ENCODE measurements around the gene TLR5. TPM values are rescaled to one million over a fixed set of nuclear protein-coding genes. Genes with fewer than 3 reads are reported as not detected.

Gene TLR5
- total RNA-seq, 4 donors from 2014 or later = 7.6 to 16.4 (median 8.9) TPM

DNA sequence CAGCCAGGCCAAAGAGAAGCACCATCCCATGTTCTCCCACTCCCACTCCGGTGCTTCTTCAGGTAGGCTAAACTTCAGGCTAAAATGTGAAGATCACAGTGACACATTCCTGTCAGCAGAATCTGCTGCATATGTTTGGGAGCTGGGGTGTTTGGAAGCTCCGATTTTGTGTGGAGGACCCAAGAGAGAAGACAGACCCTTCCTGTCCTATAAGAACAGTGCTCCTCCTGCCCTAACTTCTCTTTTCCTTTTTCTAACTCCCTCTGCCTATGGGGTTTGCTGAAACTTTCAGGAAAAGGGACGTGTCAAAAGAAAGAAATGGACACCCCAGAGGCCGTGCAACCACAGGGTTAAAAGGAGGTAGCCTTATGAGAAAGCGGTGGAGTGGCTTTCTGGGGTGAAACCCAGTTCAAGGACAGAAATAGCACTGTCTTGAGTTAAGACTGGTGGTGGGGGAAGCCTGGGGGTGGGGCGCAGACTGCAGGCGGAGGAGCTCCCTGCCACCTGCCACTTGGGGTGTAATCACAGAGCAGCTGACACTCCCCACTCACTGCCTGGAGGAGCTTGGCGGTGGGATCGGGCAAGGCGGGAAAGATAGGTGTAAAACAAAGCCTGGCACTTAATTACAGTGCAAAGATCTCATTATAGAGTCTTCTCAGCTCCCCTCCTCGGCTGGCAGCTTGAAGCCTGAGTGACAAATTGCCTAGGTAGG lies 645 bp upstream of the TLR5 start:
- peak in 1 of 2 donors; percentile 25 for DNase-seq
- no peaks in the 10 kb centered on the region for H3K36me3 ChIP-seq
- H3K27me3 ChIP-seq = no peaks in the 10 kb centered on the region
- no peaks in the 10 kb centered on the region for H3K4me1 ChIP-seq
- H3K27ac ChIP-seq = peak overlapping the region in 1 of 2 donors; percentile 79
- intact Hi-C loops (cut with DNase I; ENCODE audit: low total_unique reads) = no loop called here
- TF ChIP-seq POLR2A (IDR thresholded peaks at IDR 0.05) = no peak
- TF ChIP-seq, protein P1, sequence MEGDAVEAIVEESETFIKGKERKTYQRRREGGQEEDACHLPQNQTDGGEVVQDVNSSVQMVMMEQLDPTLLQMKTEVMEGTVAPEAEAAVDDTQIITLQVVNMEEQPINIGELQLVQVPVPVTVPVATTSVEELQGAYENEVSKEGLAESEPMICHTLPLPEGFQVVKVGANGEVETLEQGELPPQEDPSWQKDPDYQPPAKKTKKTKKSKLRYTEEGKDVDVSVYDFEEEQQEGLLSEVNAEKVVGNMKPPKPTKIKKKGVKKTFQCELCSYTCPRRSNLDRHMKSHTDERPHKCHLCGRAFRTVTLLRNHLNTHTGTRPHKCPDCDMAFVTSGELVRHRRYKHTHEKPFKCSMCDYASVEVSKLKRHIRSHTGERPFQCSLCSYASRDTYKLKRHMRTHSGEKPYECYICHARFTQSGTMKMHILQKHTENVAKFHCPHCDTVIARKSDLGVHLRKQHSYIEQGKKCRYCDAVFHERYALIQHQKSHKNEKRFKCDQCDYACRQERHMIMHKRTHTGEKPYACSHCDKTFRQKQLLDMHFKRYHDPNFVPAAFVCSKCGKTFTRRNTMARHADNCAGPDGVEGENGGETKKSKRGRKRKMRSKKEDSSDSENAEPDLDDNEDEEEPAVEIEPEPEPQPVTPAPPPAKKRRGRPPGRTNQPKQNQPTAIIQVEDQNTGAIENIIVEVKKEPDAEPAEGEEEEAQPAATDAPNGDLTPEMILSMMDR (IDR thresholded peaks at IDR 0.05) = no peak
- peak overlapping the region; percentile 30 to 63 for H3K4me3 ChIP-seq
- H3K9me3 ChIP-seq = no peaks in the 10 kb centered on the region

DNA sequence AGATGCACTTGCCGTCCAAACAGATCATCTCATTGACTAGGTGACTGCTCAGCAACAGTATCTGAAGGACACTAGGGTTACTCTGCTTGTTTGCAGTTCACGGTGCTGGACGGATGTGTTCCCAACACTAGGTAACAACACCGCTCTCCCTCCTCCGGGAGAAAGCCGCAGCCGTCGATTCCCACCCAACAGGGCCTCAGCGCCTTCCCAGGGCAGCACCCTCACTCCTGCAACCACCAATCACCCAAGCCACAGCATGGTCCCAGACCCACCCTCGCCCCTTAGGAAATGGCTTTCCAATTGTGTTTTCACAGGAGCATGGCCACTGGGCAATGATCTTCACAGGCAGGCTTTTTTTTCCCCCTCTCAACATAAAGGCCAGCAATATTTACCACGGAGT lies 779 bp downstream of the TLR5 start:
- intact Hi-C loops (cut with DNase I; ENCODE audit: low total_unique reads) = no loop called here
- H3K36me3 ChIP-seq = no peaks in the 10 kb centered on the region
- H3K27ac ChIP-seq = peak overlapping the region in 1 of 2 donors; percentile 79
- H3K4me1 ChIP-seq = no peaks in the 10 kb centered on the region
- TF ChIP-seq, protein P1 (IDR thresholded peaks at IDR 0.05) = no peak
- no peak for TF ChIP-seq POLR2A (IDR thresholded peaks at IDR 0.05)
- no peaks in the 10 kb centered on the region for H3K27me3 ChIP-seq
- no peak for DNase-seq
- H3K9me3 ChIP-seq = no peaks in the 10 kb centered on the region
- peak overlapping the region in 1 of 2 donors; percentile 63 for H3K4me3 ChIP-seq

DNA sequence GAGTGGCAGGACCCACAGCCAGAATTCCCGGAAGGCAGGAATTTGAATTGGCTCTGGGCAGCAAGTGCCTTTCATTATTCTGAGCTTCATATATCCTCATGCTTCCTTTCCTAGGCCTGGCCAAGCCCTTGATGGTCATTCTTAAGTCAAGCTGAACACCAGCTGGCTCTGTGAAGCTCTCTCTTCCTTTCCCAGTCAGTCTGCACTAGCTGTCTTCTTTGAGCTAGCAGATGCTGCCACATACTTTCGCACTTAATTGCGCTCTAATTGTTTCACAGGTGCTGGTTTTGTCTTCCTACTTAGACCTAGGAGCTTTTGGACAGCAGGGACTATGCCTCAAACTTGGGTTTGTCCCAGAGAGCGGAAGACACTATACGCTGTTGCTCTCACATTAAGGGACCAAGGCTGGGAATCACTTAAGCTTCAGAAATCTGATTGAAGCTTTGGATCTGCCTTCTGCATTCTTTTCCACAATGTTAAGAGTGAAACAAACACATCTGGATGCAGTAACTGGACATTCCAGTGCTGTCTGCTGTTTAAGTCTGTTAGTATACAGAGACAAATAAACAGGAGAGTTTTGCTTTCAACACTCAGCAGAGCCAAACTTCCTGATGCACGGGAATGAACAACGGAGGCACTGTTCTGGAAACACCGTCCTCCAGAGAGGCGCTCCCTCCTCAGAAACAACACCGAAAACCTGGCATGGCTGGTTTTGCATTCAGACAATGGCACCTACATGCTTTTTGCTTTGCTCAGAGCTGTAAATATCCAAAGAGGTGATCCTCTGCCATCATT lies 2.2 kb downstream of the TLR5 start:
- Histone ChIP-seq H3K27ac (no peak overlapping the region), H3K27me3 (no peaks in the 10 kb centered on the region), H3K9me3 (no peaks in the 10 kb centered on the region), H3K4me1 (no peaks in the 10 kb centered on the region), H3K36me3 (no peaks in the 10 kb centered on the region), H3K4me3 (no peak overlapping the region)
- DNase-seq = no peak
- intact Hi-C loops (cut with DNase I; ENCODE audit: low total_unique reads) = no loop called here
- TF ChIP-seq, protein P1 (IDR thresholded peaks at IDR 0.05) = no peak
- no peak for TF ChIP-seq POLR2A (IDR thresholded peaks at IDR 0.05)

DNA sequence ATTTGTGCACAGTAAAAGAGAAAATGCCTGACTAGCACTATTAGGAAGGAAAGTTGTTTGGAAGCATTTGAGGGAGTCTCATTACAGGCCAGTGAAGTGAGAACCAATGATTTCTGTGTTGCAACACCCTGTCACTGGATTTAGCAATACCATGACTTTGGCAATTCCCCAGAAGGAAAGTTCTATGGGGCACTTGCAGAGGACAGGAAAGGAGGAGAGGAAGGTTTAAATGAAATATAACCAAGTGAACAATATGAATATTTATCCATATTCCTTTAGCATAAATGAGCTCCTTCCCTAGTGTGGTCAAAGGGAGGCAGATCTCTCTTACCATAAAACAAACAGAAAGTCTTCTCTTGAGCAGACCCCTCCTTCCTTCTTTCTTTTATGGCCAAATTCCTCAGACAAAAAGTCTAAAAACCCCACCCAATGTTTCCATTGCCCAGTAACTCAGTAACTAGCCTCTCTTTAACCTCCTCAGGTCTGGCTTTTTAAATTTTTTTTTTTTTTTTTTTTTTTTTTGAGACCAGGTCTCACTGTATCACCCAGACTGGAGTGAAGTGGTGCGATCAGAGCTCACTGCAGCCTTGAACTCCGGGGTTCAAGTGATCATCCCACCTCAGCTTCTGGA lies 5.5 kb downstream of the TLR5 start:
- H3K9me3 ChIP-seq = no peaks in the 10 kb centered on the region
- DNase-seq = peak in 1 of 2 donors; percentile 60
- H3K27ac ChIP-seq = no peak overlapping the region
- H3K4me3 ChIP-seq = no peak overlapping the region
- H3K36me3 ChIP-seq = no peaks in the 10 kb centered on the region
- intact Hi-C loops (cut with DNase I; ENCODE audit: low total_unique reads) = no loop called here
- TF ChIP-seq POLR2A (IDR thresholded peaks at IDR 0.05) = no peak
- TF ChIP-seq, protein P1 (IDR thresholded peaks at IDR 0.05) = no peak
- peaks cover 0 to 5% of the 10 kb centered on the region in 2 donors for H3K4me1 ChIP-seq
- H3K27me3 ChIP-seq = no peaks in the 10 kb centered on the region

Measured in uterus (tissue), 4 donors.